CD8-positive, alpha-beta memory T cell (primary cell): ENCODE results near the gene ETFRF1. TPM values are rescaled to one million over a fixed set of nuclear protein-coding genes. Genes with fewer than 3 reads are reported as not detected.

ENCODE experiments used
- CTCF ChIA-PET: fragments of 350-600 bp; sonication (Branson Sonifier 250); formaldehyde crosslinking; loops from one replicate; lab custom pipeline; 2021; ENCODE audit warnings: antibody characterized with exemption; lab: Charles Lee
- POLR2A ChIA-PET: fragments of 350-600 bp; sonication (Branson Sonifier 250); formaldehyde crosslinking; loops from one replicate; lab custom pipeline; 2021; ENCODE audit warnings: antibody characterized with exemption; lab: Charles Lee
- DNase-seq, 5 donors: peaks; one replicate each; pipeline versions ENCODE4 v3.0.0 to v3.0.0-alpha.2; 2020 to 2022; ENCODE audit warnings: mixed read lengths in 1 of 5
- H3K27ac ChIP-seq: one replicate; pipeline ENCODE4 v1.7.0; 2013; ENCODE audit warnings: low read depth, mild to moderate bottlenecking, low read length, moderate library complexity
- H3K27me3 ChIP-seq: 2 replicates; pipeline ENCODE4 v1.7.0; 2013; ENCODE audit warnings: low read length, mild to moderate bottlenecking; ENCODE audit not compliant: insufficient read depth, poor library complexity, severe bottlenecking
- H3K36me3 ChIP-seq: 2 replicates; pipeline ENCODE4 v1.7.0; 2013; ENCODE audit warnings: mild to moderate bottlenecking, low read length, moderate library complexity; ENCODE audit not compliant: insufficient read depth
- H3K4me1 ChIP-seq: 2 replicates; pipeline ENCODE4 v1.7.0; 2013; ENCODE audit warnings: mild to moderate bottlenecking, low read length, moderate library complexity; ENCODE audit not compliant: insufficient read depth
- H3K4me3 ChIP-seq: 2 replicates; pipeline ENCODE4 v1.7.0; 2013; ENCODE audit warnings: mild to moderate bottlenecking, low read length
- H3K9me3 ChIP-seq: 2 replicates; pipeline ENCODE4 v1.7.0; 2013; ENCODE audit warnings: mild to moderate bottlenecking, low read length
- H3K27ac Mint-ChIP-seq, 8 donors: one replicate each; pipeline ENCODE4 v1.8.0; 2020 to 2021; ENCODE audit warnings: mixed read lengths in 8 of 8, mild to moderate bottlenecking in 6 of 8, inconsistent platforms in 3 of 8, moderate library complexity in 3 of 8
- H3K27me3 Mint-ChIP-seq, 2 donors: one replicate each; pipeline ENCODE4 v1.8.0; 2020 to 2021; ENCODE audit warnings: mixed read lengths in 2 of 2, mild to moderate bottlenecking in 1 of 2, moderate library complexity in 1 of 2
- H3K36me3 Mint-ChIP-seq, 3 donors: one replicate each; pipeline ENCODE4 v1.8.0; 2020 to 2021; ENCODE audit warnings: mixed read lengths in 3 of 3, inconsistent platforms in 1 of 3, mild to moderate bottlenecking in 1 of 3
- H3K4me1 Mint-ChIP-seq, 3 donors: one replicate each; pipeline ENCODE4 v1.8.0; 2020 to 2021; ENCODE audit warnings: mixed read lengths in 3 of 3, inconsistent platforms in 1 of 3, mild to moderate bottlenecking in 1 of 3
- H3K4me3 Mint-ChIP-seq, 7 donors: one replicate each; pipeline ENCODE4 v1.8.0; 2020 to 2021; ENCODE audit warnings: mixed read lengths in 7 of 7, mild to moderate bottlenecking in 6 of 7, moderate library complexity in 4 of 7, inconsistent platforms in 2 of 7
- H3K9me3 Mint-ChIP-seq, 5 donors: one replicate each; pipeline ENCODE4 v1.8.0; 2020 to 2022; ENCODE audit warnings: mixed read lengths in 5 of 5, mild to moderate bottlenecking in 3 of 5, moderate library complexity in 2 of 5, inconsistent platforms in 1 of 5
- polyA plus RNA-seq: library from polyadenylated mRNA; unstranded; fragments of 300-500 nt; fragmentation: Illumina TruSeq; gene quantifications from one replicate; pipeline ENCODE4 v1.2.3, GENCODE V29; 2021
- total RNA-seq, 2 experiments: library from RNA; stranded (reverse); gene quantifications; one replicate each; pipeline ENCODE4 v1.2.3, GENCODE V29; 2021

Gene ETFRF1
- total and polyA plus RNA-seq, 3 experiments from 2014 or later, result 12.4 to 30.1 (median 14.4) TPM

GRCh38 chr12:25182765-25183164, 12.3 kb upstream of the ETFRF1 start:
- Histone ChIP-seq H3K4me1 (peaks cover 19% of the 10 kb centered on the region), H3K9me3 (no peaks in the 10 kb centered on the region), H3K27ac (no peak overlapping the region), H3K4me3 (no peak overlapping the region), H3K27me3 (no peaks in the 10 kb centered on the region), H3K36me3 (no peaks in the 10 kb centered on the region)
- Mint-ChIP-seq H3K9me3 (peaks cover 0 to 6% (median 2%) of the 10 kb centered on the region in 5 donors), H3K27ac (peak overlapping the region in 2 of 8 donors; percentile 17 to 58), H3K4me3 (no peak overlapping the region), H3K36me3 (peaks cover 0 to 9% (median 2%) of the 10 kb centered on the region in 3 donors), H3K4me1 (peaks cover 9 to 16% (median 14%) of the 10 kb centered on the region in 3 donors), H3K27me3 (peaks cover 10 to 11% of the 10 kb centered on the region in 2 donors)
- ChIA-PET POLR2A (no interaction called here), CTCF (no interaction called here)
- DNase-seq, result no peak

GRCh38 chr12:25184132-25184531, 10.9 kb upstream of the ETFRF1 start:
- H3K4me3 Mint-ChIP-seq, result no peak overlapping the region
- peaks cover 6 to 10% of the 10 kb centered on the region in 2 donors for H3K27me3 Mint-ChIP-seq
- no peak overlapping the region for H3K27ac Mint-ChIP-seq
- Histone ChIP-seq H3K27me3 (no peaks in the 10 kb centered on the region), H3K9me3 (no peaks in the 10 kb centered on the region), H3K4me3 (no peak overlapping the region), H3K36me3 (no peaks in the 10 kb centered on the region), H3K4me1 (peaks cover 21% of the 10 kb centered on the region), H3K27ac (no peak overlapping the region)
- ChIA-PET CTCF (interaction anchor here (1.4 kb wide), 1 partner anchor 30 kb away, joined by 5 read pairs; no protein-coding TSS in a partner anchor), POLR2A (interaction anchor here (0.7 to 1.6 kb wide), 2 partner anchors 11 to 14 kb away, joined by 4 to 5 read pairs; partner anchors contain the start of genes DNAI7 and ETFRF1)
- peaks cover 0 to 9% (median 2%) of the 10 kb centered on the region in 3 donors for H3K36me3 Mint-ChIP-seq
- no peak for DNase-seq
- peaks cover 9 to 16% (median 14%) of the 10 kb centered on the region in 3 donors for H3K4me1 Mint-ChIP-seq
- H3K9me3 Mint-ChIP-seq, result peaks cover 0 to 6% (median 2%) of the 10 kb centered on the region in 5 donors

GRCh38 chr12:25186038-25186787, 8.8 kb upstream of the ETFRF1 start:
- no peaks in the 10 kb centered on the region for H3K27me3 ChIP-seq
- Mint-ChIP-seq H3K36me3 (peaks cover 0 to 2% (median 0%) of the 10 kb centered on the region in 3 donors), H3K4me1 (peaks cover 9 to 16% (median 14%) of the 10 kb centered on the region in 3 donors), H3K27ac (peak overlapping the region; percentile 21 to 94 (median 84)), H3K9me3 (no peaks in the 10 kb centered on the region), H3K27me3 (no peaks in the 10 kb centered on the region), H3K4me3 (peak overlapping the region; percentile 69 to 92 (median 88))
- H3K4me3 ChIP-seq, result peak overlapping the region; percentile 44
- H3K27ac ChIP-seq, result no peak overlapping the region
- ChIA-PET POLR2A (interaction anchor here (0.5 kb wide), 1 partner anchor 201 kb away, joined by 3 read pairs; no protein-coding TSS in a partner anchor), CTCF (no interaction called here)
- peaks cover 21% of the 10 kb centered on the region for H3K4me1 ChIP-seq
- peak in 2 of 5 donors; percentile 2 to 29 for DNase-seq
- H3K36me3 ChIP-seq, result no peaks in the 10 kb centered on the region
- no peaks in the 10 kb centered on the region for H3K9me3 ChIP-seq

- Histone ChIP-seq H3K27me3 (no peaks in the 10 kb centered on the region), H3K4me3 (peak overlapping the region; percentile 44), H3K9me3 (no peaks in the 10 kb centered on the region), H3K27ac (no peak overlapping the region), H3K36me3 (no peaks in the 10 kb centered on the region), H3K4me1 (peaks cover 21% of the 10 kb centered on the region)
- Mint-ChIP-seq H3K4me1 (peaks cover 9 to 16% (median 14%) of the 10 kb centered on the region in 3 donors), H3K27ac (peak overlapping the region; percentile 21 to 94 (median 87)), H3K36me3 (peaks cover 0 to 2% (median 0%) of the 10 kb centered on the region in 3 donors), H3K9me3 (no peaks in the 10 kb centered on the region), H3K4me3 (peak overlapping the region; percentile 69 to 92 (median 88)), H3K27me3 (no peaks in the 10 kb centered on the region)
- ChIA-PET POLR2A (interaction anchor here (0.9 kb wide), 1 partner anchor 64 kb away, joined by 3 read pairs; the partner anchor contains the start of gene KRAS), CTCF (no interaction called here)
- DNase-seq, result peak in 2 of 5 donors; percentile 13 to 38
Observed at GRCh38 chr12:25186788-25187402, 8.1 kb upstream of the ETFRF1 start.

GRCh38 chr12:25187781-25188180, 7.3 kb upstream of the ETFRF1 start:
- H3K4me1 Mint-ChIP-seq, result peaks cover 9 to 16% (median 14%) of the 10 kb centered on the region in 3 donors
- no peak for DNase-seq
- peaks cover 0 to 2% (median 0%) of the 10 kb centered on the region in 3 donors for H3K36me3 Mint-ChIP-seq
- peak overlapping the region in 1 of 8 donors; percentile 21 for H3K27ac Mint-ChIP-seq
- Histone ChIP-seq H3K27me3 (no peaks in the 10 kb centered on the region), H3K27ac (no peak overlapping the region), H3K4me1 (peaks cover 21% of the 10 kb centered on the region), H3K9me3 (no peaks in the 10 kb centered on the region), H3K4me3 (no peak overlapping the region), H3K36me3 (no peaks in the 10 kb centered on the region)
- CTCF ChIA-PET, result no interaction called here
- H3K4me3 Mint-ChIP-seq, result peak overlapping the region in 1 of 7 donors; percentile 69
- POLR2A ChIA-PET, result interaction anchor here (0.9 kb wide), 1 partner anchor 63 kb away, joined by 3 read pairs; the partner anchor contains the start of gene KRAS
- H3K9me3 Mint-ChIP-seq, result no peaks in the 10 kb centered on the region
- H3K27me3 Mint-ChIP-seq, result no peaks in the 10 kb centered on the region

GRCh38 chr12:25189656-25190055, 5.4 kb upstream of the ETFRF1 start:
- Mint-ChIP-seq H3K27ac (no peak overlapping the region), H3K4me1 (peaks cover 15 to 27% (median 24%) of the 10 kb centered on the region in 3 donors), H3K4me3 (no peak overlapping the region), H3K27me3 (no peaks in the 10 kb centered on the region), H3K9me3 (no peaks in the 10 kb centered on the region), H3K36me3 (peaks cover 0 to 3% (median 0%) of the 10 kb centered on the region in 3 donors)
- POLR2A ChIA-PET, result interaction anchor here (0.6 kb wide), 2 partner anchors 138 to 195 kb away, joined by 3 read pairs; no protein-coding TSS in a partner anchor
- no peaks in the 10 kb centered on the region for H3K36me3 ChIP-seq
- H3K4me1 ChIP-seq, result peaks cover 28% of the 10 kb centered on the region
- H3K27me3 ChIP-seq, result no peaks in the 10 kb centered on the region
- no peak for DNase-seq
- CTCF ChIA-PET, result no interaction called here
- H3K27ac ChIP-seq, result no peak overlapping the region
- no peak overlapping the region for H3K4me3 ChIP-seq
- H3K9me3 ChIP-seq, result no peaks in the 10 kb centered on the region

- no peaks in the 10 kb centered on the region for H3K9me3 ChIP-seq
Observed at GRCh38 chr12:25190793-25191192, 4.2 kb upstream of the ETFRF1 start.

More at GRCh38 chr12:25190793-25191192, 4.2 kb upstream of the ETFRF1 start:
- Histone ChIP-seq H3K4me1 (peaks cover 29% of the 10 kb centered on the region), H3K4me3 (no peak overlapping the region), H3K27me3 (no peaks in the 10 kb centered on the region), H3K27ac (no peak overlapping the region), H3K36me3 (no peaks in the 10 kb centered on the region)
- Mint-ChIP-seq H3K36me3 (peaks cover 0 to 14% (median 0%) of the 10 kb centered on the region in 3 donors), H3K27me3 (peaks cover 0 to 6% of the 10 kb centered on the region in 2 donors), H3K27ac (no peak overlapping the region), H3K9me3 (no peaks in the 10 kb centered on the region), H3K4me1 (peaks cover 27 to 39% (median 34%) of the 10 kb centered on the region in 3 donors), H3K4me3 (no peak overlapping the region)
- no peak for DNase-seq
- ChIA-PET POLR2A (no interaction called here), CTCF (no interaction called here)
